Activated CD8-positive, alpha-beta T cell treated with anti-CD3 and anti-CD28 coated beads for 36 hours (primary cell): ENCODE measurements around the gene ODAD2. TPM values are rescaled to one million over a fixed set of nuclear protein-coding genes. Genes with fewer than 3 reads are reported as not detected.

Experiments
- ATAC-seq: fragments of 200-7000 bp; cut with Tn5 transposase; one replicate; pipeline ENCODE4 v1.10.0; 2021; ENCODE audit warnings: mild to moderate bottlenecking, moderate library complexity
- CTCF ChIA-PET: fragments of 350-600 bp; sonication (Branson Sonifier 250); formaldehyde crosslinking; loops from one replicate; lab custom pipeline; 2021; ENCODE audit warnings: antibody characterized with exemption; lab: Charles Lee
- POLR2A ChIA-PET: fragments of 350-600 bp; sonication (Branson Sonifier 250); formaldehyde crosslinking; loops from one replicate; lab custom pipeline; 2021; ENCODE audit warnings: antibody characterized with exemption; lab: Charles Lee
- DNase-seq: peaks from one replicate; pipeline ENCODE4 v3.0.0-alpha.2; 2020
- H3K27ac Mint-ChIP-seq: one replicate; pipeline ENCODE4 v1.8.0; 2021; ENCODE audit warnings: mild to moderate bottlenecking, mixed read lengths
- H3K27me3 Mint-ChIP-seq: one replicate; pipeline ENCODE4 v1.8.0; 2021; ENCODE audit warnings: mixed read lengths
- H3K36me3 Mint-ChIP-seq: one replicate; pipeline ENCODE4 v1.8.0; 2021; ENCODE audit warnings: low read depth, mixed read lengths
- H3K4me1 Mint-ChIP-seq: one replicate; pipeline ENCODE4 v1.8.0; 2021; ENCODE audit warnings: low read depth, mixed read lengths
- H3K4me3 Mint-ChIP-seq: one replicate; pipeline ENCODE4 v1.8.0; 2021; ENCODE audit warnings: mild to moderate bottlenecking, moderate library complexity, mixed read lengths
- H3K9me3 Mint-ChIP-seq: one replicate; pipeline ENCODE4 v1.8.0; 2021; ENCODE audit warnings: mixed read lengths
- intact Hi-C: fragments of 100-400 bp; cut with micrococcal nuclease; formaldehyde crosslinking; loops from one replicate; pipeline ENCODE4 v1.10.0; 2022
- total RNA-seq, 2 experiments: library from RNA; stranded (reverse); gene quantifications; one replicate each; pipeline ENCODE4 v1.2.3, GENCODE V29; 2021
- TF ChIP-seq, protein P1 (sequence below): fragments of 200-600 bp; IDR thresholded peaks from one replicate; pipeline ENCODE4 v1.8.0; 2022; ENCODE audit warnings: antibody characterized with exemption, mild to moderate bottlenecking

ODAD2 gene
- total RNA-seq, 2 experiments from 2014 or later: 0.40 to 0.88 TPM

DNA sequence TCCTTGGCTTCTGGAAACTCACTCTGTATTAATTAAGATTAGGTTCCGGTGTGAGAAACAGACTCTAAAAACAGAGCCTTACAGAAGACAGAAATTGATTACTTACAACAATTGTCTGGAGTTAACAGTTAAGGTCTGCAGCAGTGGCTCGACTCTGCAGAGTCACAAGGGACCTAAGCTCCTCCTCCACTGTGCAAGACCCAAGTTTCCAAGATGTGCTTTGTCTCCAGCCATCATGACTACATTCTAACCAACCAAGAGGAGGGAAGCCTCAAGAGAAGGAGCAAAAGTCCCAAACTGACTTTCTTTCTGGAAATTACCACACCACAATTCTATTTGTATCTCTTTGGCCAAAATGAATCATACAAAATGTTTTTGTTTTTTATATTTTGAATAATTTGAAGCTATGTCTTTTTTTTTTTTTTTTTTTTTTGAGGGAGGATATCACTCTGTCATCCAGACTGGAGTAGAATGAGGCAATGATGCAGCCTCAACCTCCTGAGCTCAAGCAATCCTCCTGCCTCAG, 14.2 kb upstream of the ODAD2 start:
- peak; percentile 70 for ATAC-seq
- TF ChIP-seq, protein P1, sequence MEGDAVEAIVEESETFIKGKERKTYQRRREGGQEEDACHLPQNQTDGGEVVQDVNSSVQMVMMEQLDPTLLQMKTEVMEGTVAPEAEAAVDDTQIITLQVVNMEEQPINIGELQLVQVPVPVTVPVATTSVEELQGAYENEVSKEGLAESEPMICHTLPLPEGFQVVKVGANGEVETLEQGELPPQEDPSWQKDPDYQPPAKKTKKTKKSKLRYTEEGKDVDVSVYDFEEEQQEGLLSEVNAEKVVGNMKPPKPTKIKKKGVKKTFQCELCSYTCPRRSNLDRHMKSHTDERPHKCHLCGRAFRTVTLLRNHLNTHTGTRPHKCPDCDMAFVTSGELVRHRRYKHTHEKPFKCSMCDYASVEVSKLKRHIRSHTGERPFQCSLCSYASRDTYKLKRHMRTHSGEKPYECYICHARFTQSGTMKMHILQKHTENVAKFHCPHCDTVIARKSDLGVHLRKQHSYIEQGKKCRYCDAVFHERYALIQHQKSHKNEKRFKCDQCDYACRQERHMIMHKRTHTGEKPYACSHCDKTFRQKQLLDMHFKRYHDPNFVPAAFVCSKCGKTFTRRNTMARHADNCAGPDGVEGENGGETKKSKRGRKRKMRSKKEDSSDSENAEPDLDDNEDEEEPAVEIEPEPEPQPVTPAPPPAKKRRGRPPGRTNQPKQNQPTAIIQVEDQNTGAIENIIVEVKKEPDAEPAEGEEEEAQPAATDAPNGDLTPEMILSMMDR: no peak
- Mint-ChIP-seq H3K4me3 (no peak overlapping the region), H3K4me1 (peaks cover 10% of the 10 kb centered on the region), H3K27me3 (peaks cover 27% of the 10 kb centered on the region), H3K27ac (no peak overlapping the region), H3K9me3 (peaks cover 3% of the 10 kb centered on the region), H3K36me3 (no peaks in the 10 kb centered on the region)
- CTCF ChIA-PET: no interaction called here
- DNase-seq: no peak
- intact Hi-C loops: loop anchor here (5.0 kb wide), 1 partner anchor 164 kb away; no protein-coding TSS in a partner anchor
- POLR2A ChIA-PET: no interaction called here

DNA sequence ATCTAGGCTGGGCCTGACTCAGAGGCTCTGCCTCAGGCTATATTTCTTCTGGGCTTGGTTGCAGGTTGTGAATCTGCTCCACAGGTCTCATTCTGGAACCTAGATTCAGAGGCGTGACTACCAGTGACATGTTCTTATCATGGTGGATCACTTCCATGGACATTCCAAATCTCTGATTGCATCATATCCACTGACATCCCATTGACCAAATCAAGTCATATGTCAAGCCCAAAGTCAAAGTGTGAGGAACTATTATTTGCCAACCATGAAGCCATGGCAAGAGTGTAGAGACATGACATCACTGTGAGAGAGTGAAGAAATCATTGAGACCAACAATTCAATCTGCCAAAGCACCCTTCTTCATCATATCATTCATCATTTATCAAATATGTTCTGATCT, 11.9 kb upstream of the ODAD2 start:
- ATAC-seq: no peak

DNA sequence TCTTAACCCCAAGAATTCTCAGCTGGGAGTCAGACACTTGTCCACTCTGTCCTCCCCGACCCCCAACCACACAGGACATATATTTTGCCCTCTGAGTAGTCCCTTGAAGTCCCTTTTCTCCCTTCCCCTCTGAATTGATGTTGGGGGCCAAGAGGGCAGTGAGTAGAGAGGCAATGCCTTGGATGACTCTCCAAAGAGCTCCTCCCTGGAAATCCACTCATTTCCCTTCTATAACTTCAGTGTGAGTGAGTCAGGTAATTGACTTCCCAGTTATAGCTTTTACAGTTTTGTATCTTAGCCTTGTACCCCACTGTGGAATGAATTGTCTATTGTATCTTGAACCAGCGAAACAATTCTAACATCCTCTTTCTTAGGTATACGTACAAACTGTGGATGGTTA, 9.2 kb upstream of the ODAD2 start:
- Mint-ChIP-seq H3K27me3 (peaks cover 34% of the 10 kb centered on the region), H3K36me3 (no peaks in the 10 kb centered on the region), H3K4me3 (no peak overlapping the region), H3K9me3 (no peaks in the 10 kb centered on the region), H3K4me1 (peaks cover 2% of the 10 kb centered on the region), H3K27ac (no peak overlapping the region)
- intact Hi-C loops: no loop called here
- ChIA-PET CTCF (no interaction called here), POLR2A (interaction anchor here (0.5 to 0.7 kb wide), 2 partner anchors 186 to 915 kb away, joined by 3 read pairs; no protein-coding TSS in a partner anchor)
- DNase-seq (no peak), ATAC-seq (no peak)
- TF ChIP-seq, protein P1: no peak

More for the DNA sequence above, 11.9 kb upstream of the ODAD2 start:
- TF ChIP-seq, protein P1: no peak
- H3K4me1 Mint-ChIP-seq: peaks cover 10% of the 10 kb centered on the region
- H3K4me3 Mint-ChIP-seq: no peak overlapping the region
- CTCF ChIA-PET: no interaction called here
- peaks cover 31% of the 10 kb centered on the region for H3K27me3 Mint-ChIP-seq
- peaks cover 3% of the 10 kb centered on the region for H3K9me3 Mint-ChIP-seq
- intact Hi-C loops: loop anchor here (5.0 kb wide), 1 partner anchor 166 kb away; no protein-coding TSS in a partner anchor
- no peaks in the 10 kb centered on the region for H3K36me3 Mint-ChIP-seq
- H3K27ac Mint-ChIP-seq: no peak overlapping the region
- no peak for DNase-seq
- POLR2A ChIA-PET: no interaction called here

DNA sequence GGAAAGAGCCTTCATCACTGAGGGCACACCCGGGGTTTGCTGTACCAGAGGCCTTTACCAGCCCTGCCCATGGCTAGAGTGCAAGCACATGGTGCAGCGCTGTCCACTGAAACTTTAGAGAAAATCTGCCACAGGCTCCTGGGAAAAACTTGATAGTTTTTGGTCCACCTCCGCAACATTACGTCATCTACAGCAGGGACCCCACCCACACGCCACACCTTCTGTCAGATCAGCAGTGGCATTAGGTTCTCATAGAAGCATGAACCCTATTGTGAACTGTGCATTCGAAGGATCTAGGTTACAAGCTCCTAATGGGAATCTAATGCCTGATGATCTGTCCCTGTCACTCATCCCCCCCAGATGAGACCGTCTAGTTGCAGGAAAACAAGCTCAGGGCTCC, 2.5 kb upstream of the ODAD2 start:
- peaks cover 36% of the 10 kb centered on the region for H3K27me3 Mint-ChIP-seq
- no peak for ATAC-seq
- H3K36me3 Mint-ChIP-seq: no peaks in the 10 kb centered on the region
- no peak overlapping the region for H3K27ac Mint-ChIP-seq
- ChIA-PET POLR2A (no interaction called here), CTCF (no interaction called here)
- H3K4me3 Mint-ChIP-seq: no peak overlapping the region
- H3K4me1 Mint-ChIP-seq: peaks cover 13% of the 10 kb centered on the region
- TF ChIP-seq, protein P1: no peak
- no peak for DNase-seq
- intact Hi-C loops: no loop called here
- no peaks in the 10 kb centered on the region for H3K9me3 Mint-ChIP-seq

DNA sequence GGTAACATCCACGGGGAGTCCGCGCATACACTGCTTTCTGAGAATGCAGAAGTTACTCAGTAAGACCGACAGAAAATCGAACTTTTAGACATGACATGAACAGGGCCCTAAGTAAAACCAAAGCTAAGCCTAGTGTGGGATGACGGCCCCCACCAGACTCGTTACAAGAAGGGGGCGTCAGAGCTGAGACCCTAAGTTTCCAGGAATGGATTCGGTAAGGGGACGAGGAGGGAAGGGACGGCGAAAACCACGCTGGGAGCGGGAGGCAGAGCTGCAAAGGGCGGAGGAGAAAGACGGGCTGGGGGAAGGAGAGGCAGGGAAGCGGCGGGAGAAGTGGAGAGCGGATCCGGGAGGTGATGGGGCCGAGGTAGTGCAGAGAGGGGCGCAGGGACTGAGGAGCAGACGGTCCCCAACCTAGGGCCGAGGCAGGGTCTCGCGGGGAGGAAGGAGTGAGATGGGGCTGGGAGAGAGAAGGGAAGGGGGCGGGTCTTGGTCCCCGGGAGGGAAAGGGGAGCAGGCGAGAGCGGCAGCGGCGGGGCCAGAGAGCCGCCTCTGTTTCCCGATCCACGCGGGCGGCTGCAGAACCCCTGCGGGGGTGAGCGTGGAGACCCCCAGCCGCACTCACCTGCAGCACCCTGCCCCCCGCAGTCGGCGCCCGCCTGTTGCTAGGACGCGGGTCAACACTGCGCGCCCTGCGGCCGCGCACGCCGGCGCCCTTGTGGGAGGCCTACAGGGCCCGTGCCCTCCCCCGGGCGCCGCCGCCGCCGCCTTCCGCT, 513 bp downstream of the ODAD2 start:
- peak overlapping the region; percentile 80 for H3K4me3 Mint-ChIP-seq
- H3K27ac Mint-ChIP-seq: peak overlapping the region; percentile 24
- ChIA-PET CTCF (no interaction called here), POLR2A (no interaction called here)
- peak; percentile 85 for ATAC-seq
- no peaks in the 10 kb centered on the region for H3K9me3 Mint-ChIP-seq
- peaks cover 31% of the 10 kb centered on the region for H3K27me3 Mint-ChIP-seq
- H3K4me1 Mint-ChIP-seq: peaks cover 13% of the 10 kb centered on the region
- no peaks in the 10 kb centered on the region for H3K36me3 Mint-ChIP-seq
- intact Hi-C loops: no loop called here
- peak; percentile 37 for DNase-seq
- TF ChIP-seq, protein P1: no peak
